HL-60/S4 treated with phorbol 12-myristate 13-acetate at 8.2 ng/mL for 4 days and 3 days (cell line): ENCODE results near the gene NOTUM.

Experiments
- in situ Hi-C: fragments of 300-500 bp; cut with MboI; formaldehyde crosslinking; loops from 2 replicates; pipeline ENCODE4 v1.15.0; 2022; ENCODE audit warnings: low sequenced_read_pairs

Gene NOTUM

GRCh38 chr17:81912441-81913309 lies 48.3 kb downstream of the NOTUM start:
- in situ Hi-C loops, result no loop called here

- in situ Hi-C loops, result no loop called here
These were observed 49.0 kb downstream of the NOTUM start for GRCh38 chr17:81911969-81912368.

GRCh38 chr17:81911277-81911961 lies 49.6 kb downstream of the NOTUM start, which contains the start of gene PCYT2:
PCYT2 (minus strand) TSS chr17:81911399; CDS start chr17:81911355, 44 bp downstream.
- in situ Hi-C loops, result no loop called here

- in situ Hi-C loops, result no loop called here
These were observed 50.1 kb downstream of the NOTUM start for GRCh38 chr17:81910840-81911276.

- in situ Hi-C loops, result no loop called here
These were observed 50.8 kb downstream of the NOTUM start for GRCh38 chr17:81909966-81910839.

GRCh38 chr17:81909231-81909630 lies 51.8 kb downstream of the NOTUM start:
- in situ Hi-C loops, result no loop called here

- in situ Hi-C loops, result no loop called here
These were observed 52.2 kb downstream of the NOTUM start for GRCh38 chr17:81908793-81909192.

GRCh38 chr17:81907219-81908145 lies 53.5 kb downstream of the NOTUM start:
- in situ Hi-C loops, result no loop called here

- in situ Hi-C loops, result no loop called here
These were observed 54.3 kb downstream of the NOTUM start for GRCh38 chr17:81906476-81907218.

- in situ Hi-C loops, result no loop called here
These were observed 55.0 kb downstream of the NOTUM start for GRCh38 chr17:81905993-81906392.

- in situ Hi-C loops, result no loop called here
These were observed 55.5 kb downstream of the NOTUM start for GRCh38 chr17:81905424-81905875.

GRCh38 chr17:81904600-81905423 lies 56.2 kb downstream of the NOTUM start:
- in situ Hi-C loops, result no loop called here

GRCh38 chr17:81903896-81904599 lies 56.9 kb downstream of the NOTUM start:
- in situ Hi-C loops, result no loop called here

- in situ Hi-C loops, result no loop called here
These were observed 57.6 kb downstream of the NOTUM start for GRCh38 chr17:81903415-81903831.

- in situ Hi-C loops, result no loop called here
These were observed 58.2 kb downstream of the NOTUM start for GRCh38 chr17:81902653-81903414.
